ENCODE data around the gene RANBP9.

RANBP9 gene

DNA sequence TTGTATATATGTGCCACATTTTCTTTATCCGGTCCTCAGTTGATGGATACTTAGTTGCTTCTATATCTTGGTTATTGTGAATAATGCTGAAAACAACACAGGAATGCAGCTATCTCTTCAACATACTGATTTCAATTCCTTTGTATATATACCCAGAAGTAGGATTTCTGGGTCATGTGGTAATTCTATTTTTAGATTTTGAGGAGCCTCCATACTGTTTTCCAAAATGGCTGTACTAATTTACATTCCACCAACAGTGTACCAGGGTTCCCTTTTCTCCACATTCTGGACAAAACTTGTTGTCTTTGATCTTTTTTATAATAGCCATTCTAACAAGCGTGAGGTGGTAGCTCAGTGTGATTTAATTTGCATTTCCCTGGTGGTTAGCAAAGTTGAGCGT, 135.6 kb downstream of the RANBP9 start:
- Mint-ChIP-seq H3K9me3 (no peaks in the 10 kb centered on the region), H3K36me3 (peaks cover 12% of the 10 kb centered on the region), H3K4me1 (peaks cover 33% of the 10 kb centered on the region), H3K27ac (no peak overlapping the region), H3K4me3 (peak overlapping the region; percentile 59), H3K27me3 (peaks cover 2% of the 10 kb centered on the region)
- CTCF ChIA-PET, result interaction anchor here (0.7 to 3.0 kb wide), 13 partner anchors 13 to 492 kb away, joined by 3 to 22 read pairs (median 4); partner anchors contain the start of gene TBC1D7
- DNase-seq, result no peak

DNA sequence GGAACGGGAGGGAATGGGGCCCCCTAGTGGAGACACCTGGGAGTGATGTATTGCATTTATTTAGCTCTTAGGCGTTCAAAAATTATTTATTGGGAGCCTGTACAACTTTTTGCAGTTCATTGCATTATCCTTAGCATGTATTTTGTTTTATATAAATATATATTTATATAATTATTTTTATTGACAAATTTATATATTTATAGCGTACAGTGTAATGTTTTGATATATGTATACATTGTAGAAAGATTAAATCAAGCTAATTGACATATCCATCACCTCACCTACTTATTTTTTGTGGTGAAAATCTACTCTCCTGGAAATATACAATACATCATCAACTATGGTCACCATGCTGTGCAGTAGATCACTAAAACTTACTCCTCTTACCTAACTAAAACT, 136.3 kb downstream of the RANBP9 start:
- CTCF ChIA-PET, result interaction anchor here (0.6 to 3.0 kb wide), 36 partner anchors 9 to 493 kb away, joined by 3 to 22 read pairs (median 4); partner anchors contain the start of gene TBC1D7
- peak overlapping the region; percentile 98 for H3K27ac Mint-ChIP-seq
- H3K4me3 Mint-ChIP-seq, result peak overlapping the region; percentile 99
- H3K36me3 Mint-ChIP-seq, result peaks cover 7% of the 10 kb centered on the region
- no peaks in the 10 kb centered on the region for H3K9me3 Mint-ChIP-seq
- peaks cover 33% of the 10 kb centered on the region for H3K4me1 Mint-ChIP-seq
- H3K27me3 Mint-ChIP-seq, result peaks cover 8% of the 10 kb centered on the region
- DNase-seq, result no peak

GRCh38 chr6:13574571-13575376, 136.9 kb downstream of the RANBP9 start, which contains the start of gene SIRT5:
SIRT5 (plus strand) TSS chr6:13574601; CDS start chr6:13584111, 9,510 bp downstream.
- peaks cover 33% of the 10 kb centered on the region for H3K4me1 Mint-ChIP-seq
- peak within 1 kb of the TSS; percentile 98 for H3K27ac Mint-ChIP-seq
- CTCF ChIA-PET, result interaction anchor here (0.6 to 3.0 kb wide), 45 partner anchors 10 to 493 kb away, joined by 3 to 22 read pairs (median 4); partner anchors contain the start of genes MCUR1, NOL7 and TBC1D7
- H3K36me3 Mint-ChIP-seq, result peaks cover 2% of the 10 kb centered on the region
- H3K9me3 Mint-ChIP-seq, result no peaks in the 10 kb centered on the region
- peaks cover 12% of the 10 kb centered on the region for H3K27me3 Mint-ChIP-seq
- peak; percentile 89 for DNase-seq
- H3K4me3 Mint-ChIP-seq, result peak within 1 kb of the TSS; percentile 99

DNA sequence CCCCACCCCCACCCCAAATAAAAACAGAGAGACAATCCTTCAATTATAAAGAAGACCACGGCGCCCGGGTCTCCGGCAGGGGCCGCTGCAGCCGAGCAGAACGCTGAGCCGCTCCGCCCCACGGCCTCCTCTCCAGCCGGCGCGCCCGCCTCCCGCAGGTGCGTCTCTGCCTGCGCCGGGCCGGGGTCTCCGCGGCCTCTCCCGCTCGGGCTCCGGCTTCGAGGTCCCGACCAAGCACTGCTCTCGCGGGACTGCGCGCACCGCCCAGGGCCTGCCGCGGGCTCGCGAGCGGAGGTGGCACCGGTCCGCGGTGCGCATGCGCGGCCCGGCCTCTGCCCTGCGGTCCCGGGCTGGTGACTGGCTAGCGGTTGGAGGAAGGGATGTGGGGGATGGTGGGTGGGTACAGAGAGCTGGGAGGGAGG, 137.5 kb downstream of the RANBP9 start:
- Mint-ChIP-seq H3K4me1 (peaks cover 33% of the 10 kb centered on the region), H3K9me3 (no peaks in the 10 kb centered on the region), H3K27ac (peak overlapping the region; percentile 98), H3K4me3 (peak overlapping the region; percentile 99), H3K27me3 (peaks cover 17% of the 10 kb centered on the region), H3K36me3 (peaks cover 2% of the 10 kb centered on the region)
- peak; percentile 93 for DNase-seq
- CTCF ChIA-PET, result interaction anchor here (0.7 to 3.0 kb wide), 34 partner anchors 11 to 494 kb away, joined by 3 to 22 read pairs (median 4); partner anchors contain the start of genes MCUR1, NOL7 and TBC1D7

DNA sequence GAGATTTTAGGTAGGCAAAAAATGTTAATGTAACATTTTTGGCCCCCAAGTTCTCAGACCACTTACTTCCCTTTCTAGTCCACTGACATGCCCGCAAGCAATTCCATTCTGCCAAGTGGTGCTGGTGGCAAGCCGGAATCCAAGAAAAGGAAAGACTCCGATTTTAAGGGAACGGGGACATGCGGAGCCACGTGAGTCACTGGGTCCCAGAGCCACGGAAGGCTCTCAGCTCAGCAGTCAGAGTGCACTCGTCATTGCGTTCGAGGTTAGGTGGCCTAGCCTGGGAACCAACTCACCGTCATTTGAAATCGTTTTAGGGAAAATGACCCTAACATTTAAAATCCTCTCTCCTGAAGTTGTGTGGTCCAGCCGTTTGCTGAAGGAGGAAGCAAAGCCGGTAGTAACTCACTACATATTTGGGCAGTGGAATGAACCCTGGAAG, 137.9 kb downstream of the RANBP9 start:
- CTCF ChIA-PET, result interaction anchor here (0.7 to 3.0 kb wide), 8 partner anchors 21 to 493 kb away, joined by 3 to 22 read pairs (median 4); partner anchors contain the start of genes NOL7 and TBC1D7
- peak overlapping the region; percentile 75 for H3K4me3 Mint-ChIP-seq

DNA sequence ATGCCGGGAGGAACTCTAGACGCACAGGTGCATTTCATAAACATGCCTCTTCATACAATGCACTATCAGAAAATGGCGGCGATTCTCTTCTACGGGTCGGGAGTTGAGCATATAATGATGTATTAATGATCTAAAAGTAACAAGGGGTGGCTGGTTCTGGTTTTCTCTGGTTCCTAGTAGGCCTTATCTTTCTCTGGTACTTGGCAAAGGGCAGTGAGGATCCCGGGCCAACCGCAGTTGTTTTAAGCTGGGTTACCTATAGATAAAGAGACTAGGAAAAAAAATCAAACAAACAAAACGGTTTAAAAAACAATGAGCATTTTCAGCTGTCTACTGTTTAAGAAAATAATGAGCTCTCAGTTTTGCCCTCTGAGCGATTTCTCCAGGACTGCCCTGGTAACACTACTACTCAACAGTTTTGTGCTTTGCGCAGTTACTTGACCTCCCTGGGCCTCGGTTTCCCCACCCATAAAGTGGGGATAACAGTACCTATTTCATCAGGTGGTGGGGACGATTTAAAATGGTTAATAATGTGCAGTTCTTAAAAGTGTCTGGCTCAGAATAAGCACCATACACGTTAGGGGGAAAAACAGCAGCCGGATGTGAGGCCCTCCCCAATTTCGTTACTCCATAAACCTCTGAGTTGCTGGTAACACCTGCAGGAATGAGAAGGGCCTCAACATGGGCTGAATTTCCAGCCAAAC, 138.5 kb downstream of the RANBP9 start:
- H3K4me1 Mint-ChIP-seq, result peaks cover 33% of the 10 kb centered on the region
- peak overlapping the region; percentile 75 for H3K4me3 Mint-ChIP-seq
- peak overlapping the region; percentile 87 for H3K27ac Mint-ChIP-seq
- peaks cover 27% of the 10 kb centered on the region for H3K27me3 Mint-ChIP-seq
- H3K36me3 Mint-ChIP-seq, result peaks cover 2% of the 10 kb centered on the region
- H3K9me3 Mint-ChIP-seq, result no peaks in the 10 kb centered on the region
- CTCF ChIA-PET, result interaction anchor here (0.8 to 3.0 kb wide), 5 partner anchors 42 to 494 kb away, joined by 3 to 22 read pairs (median 3); partner anchors contain the start of genes GFOD1 and NOL7
- DNase-seq, result no peak

More for the DNA sequence above, 137.9 kb downstream of the RANBP9 start:
- DNase-seq, result peak; percentile 28
- Mint-ChIP-seq H3K27ac (peak overlapping the region; percentile 87), H3K27me3 (peaks cover 21% of the 10 kb centered on the region), H3K9me3 (no peaks in the 10 kb centered on the region), H3K36me3 (peaks cover 2% of the 10 kb centered on the region), H3K4me1 (peaks cover 33% of the 10 kb centered on the region)

DNA sequence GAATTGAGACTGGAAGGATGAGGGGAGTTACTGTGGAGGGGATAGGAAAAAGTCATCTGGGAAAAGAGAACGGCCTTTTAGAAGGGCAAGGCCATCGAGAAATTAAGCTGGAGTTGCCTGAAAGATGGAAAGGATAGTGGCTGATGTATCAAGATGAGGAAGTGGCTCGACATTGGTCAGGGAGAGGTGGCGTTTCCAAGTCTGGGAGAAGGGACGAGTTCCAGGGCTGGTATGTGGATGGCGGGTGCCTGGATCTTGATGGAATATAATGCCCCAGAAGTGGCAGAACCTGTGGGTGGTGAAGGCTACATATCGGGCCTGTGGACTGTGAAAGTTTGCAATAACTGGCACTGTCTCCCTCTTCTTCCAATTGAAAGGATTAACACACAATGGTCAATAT, 139.4 kb downstream of the RANBP9 start:
- DNase-seq, result no peak
- Mint-ChIP-seq H3K4me3 (peak overlapping the region; percentile 75), H3K27ac (no peak overlapping the region), H3K36me3 (no peaks in the 10 kb centered on the region), H3K4me1 (peaks cover 33% of the 10 kb centered on the region), H3K27me3 (peaks cover 28% of the 10 kb centered on the region), H3K9me3 (no peaks in the 10 kb centered on the region)
- CTCF ChIA-PET, result interaction anchor here (0.6 to 1.2 kb wide), 3 partner anchors 85 to 350 kb away, joined by 3 to 4 read pairs (median 3); partner anchors contain the start of gene GFOD1
